OCI-LY3 (cell line): ENCODE data around the gene DOCK2.

Experiments used
- CTCF ChIP-seq: fragments of 200-600, 300-600 bp; sonication (generic); IDR thresholded peaks from 2 replicates; pipeline ENCODE4 v1.5.1; 2014; ENCODE audit warnings: antibody characterized with exemption, low read length, low read depth
- EZH2phosphoT487 ChIP-seq: fragments of 200-600 bp; shearing (Covaris generic); IDR thresholded peaks from 2 replicates; pipeline ENCODE4 v1.6.1; 2018; ENCODE audit warnings: antibody characterized with exemption, mixed run types, low read depth

DNA sequence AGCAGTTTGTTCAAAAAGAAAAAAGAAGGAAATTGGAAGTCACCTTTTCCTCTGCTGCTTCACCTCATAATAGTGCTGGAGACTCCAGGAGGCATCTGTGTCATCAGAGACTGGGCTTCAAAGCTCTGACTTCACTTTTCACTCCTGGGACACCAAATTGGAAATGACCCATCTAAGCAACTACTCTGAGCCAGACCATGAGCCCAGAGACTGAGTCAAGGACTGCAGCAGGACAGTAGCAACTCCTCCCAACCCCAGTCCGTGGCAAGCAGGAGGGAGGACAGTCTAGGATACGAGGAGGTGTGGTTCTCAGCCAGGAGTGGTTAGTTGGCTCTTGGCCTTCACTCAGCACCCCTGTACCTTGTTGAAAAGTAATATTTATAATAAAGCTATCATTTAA lies 211.7 kb downstream of the DOCK2 start:
- TF ChIP-seq CTCF: no peak
- TF ChIP-seq EZH2phosphoT487: no peak
